CD14-positive monocyte (primary cell): ENCODE data around the gene NUP93. TPM values are rescaled to one million over a fixed set of nuclear protein-coding genes. Genes with fewer than 3 reads are reported as not detected.

Experiments used
- DNase-seq, 3 donors: peaks; one replicate each; pipeline ENCODE4 v3.0.0-alpha.2; 2011 to 2022
- H2AFZ ChIP-seq: 2 replicates; pipeline ENCODE4 v1.6.0; 2012; ENCODE audit warnings: mild to moderate bottlenecking, low read depth, low read length, inconsistent platforms; ENCODE audit not compliant: insufficient read depth, poor library complexity, severe bottlenecking
- H3K27ac ChIP-seq, 2 donors: 1 replicate in 1 of 2; 2 replicates in 1 of 2; pipeline ENCODE4 v1.5.1; 2012 to 2013; ENCODE audit warnings: low read length in 2 of 2, control low read depth in 1 of 2, inconsistent platforms in 1 of 2, low read depth in 1 of 2, mild to moderate bottlenecking in 1 of 2
- H3K27me3 ChIP-seq, 2 donors: one replicate each; pipeline versions ENCODE4 v1.6.0 to v1.6.1; 2011 to 2013; ENCODE audit warnings: low read length in 2 of 2; ENCODE audit not compliant: control insufficient read depth in 2 of 2, insufficient read depth in 2 of 2
- H3K36me3 ChIP-seq, 2 donors: replicated peaks in 1 of 2; 1 replicate in 1 of 2; 2 replicates in 1 of 2; pipeline versions ENCODE4 v1.5.1 to v1.6.1; 2012 to 2013; ENCODE audit warnings: low read length in 2 of 2, control low read depth in 1 of 2, inconsistent platforms in 1 of 2, mild to moderate bottlenecking in 1 of 2; ENCODE audit not compliant: insufficient read depth in 2 of 2, control insufficient read depth in 1 of 2
- H3K4me1 ChIP-seq, 2 donors: 1 replicate in 1 of 2; 2 replicates in 1 of 2; pipeline versions ENCODE4 v1.5.1 to v1.6.1; 2012 to 2013; ENCODE audit warnings: low read length in 2 of 2, control low read depth in 1 of 2, inconsistent platforms in 1 of 2, mild to moderate bottlenecking in 1 of 2, moderate library complexity in 1 of 2; ENCODE audit not compliant: insufficient read depth in 2 of 2, control insufficient read depth in 1 of 2
- H3K4me2 ChIP-seq: replicated peaks from 2 replicates; pipeline ENCODE3; 2012; ENCODE audit warnings: low read length, moderate library complexity, mild to moderate bottlenecking; ENCODE audit not compliant: poor library complexity, severe bottlenecking; ENCODE audit errors: extremely low read depth
- H3K4me3 ChIP-seq, 3 experiments: fragments of 200-600 bp in 1 of 3; sonication (generic) in 1 of 3; replicated peaks in 1 of 3; 1 replicate in 2 of 3; 2 replicates in 1 of 3; pipeline ENCODE4 v1.5.1; 2011 to 2013; ENCODE audit warnings: low read length in 3 of 3, mild to moderate bottlenecking in 3 of 3, control low read depth in 2 of 3, low read depth in 2 of 3, inconsistent platforms in 1 of 3, moderate library complexity in 1 of 3
- H3K79me2 ChIP-seq: 2 replicates; pipeline ENCODE4 v1.6.0; 2012; ENCODE audit warnings: mild to moderate bottlenecking, control low read depth, inconsistent platforms, low read length, moderate library complexity; ENCODE audit not compliant: insufficient read depth
- H3K9ac ChIP-seq: 2 replicates; pipeline ENCODE4 v1.6.0; 2017; ENCODE audit warnings: low read length, mild to moderate bottlenecking; ENCODE audit not compliant: insufficient read depth, poor library complexity, severe bottlenecking
- H3K9me3 ChIP-seq, 2 donors: replicated peaks in 1 of 2; 1 replicate in 1 of 2; 2 replicates in 1 of 2; pipeline versions ENCODE4 v1.5.1 to v1.6.1; 2012 to 2013; ENCODE audit warnings: low read length in 2 of 2, control low read depth in 1 of 2; ENCODE audit not compliant: control insufficient read depth in 1 of 2, insufficient read depth in 1 of 2
- H4K20me1 ChIP-seq: 2 replicates; pipeline ENCODE4 v1.6.0; 2012; ENCODE audit warnings: mild to moderate bottlenecking, low read length, control low read depth, moderate library complexity; ENCODE audit not compliant: insufficient read depth
- H3K27ac Mint-ChIP-seq, 7 donors: one replicate each; pipeline ENCODE4 v1.8.0; 2020; ENCODE audit warnings: mild to moderate bottlenecking in 7 of 7, mixed read lengths in 7 of 7, moderate library complexity in 6 of 7, inconsistent platforms in 2 of 7
- H3K27me3 Mint-ChIP-seq, 3 donors: one replicate each; pipeline ENCODE4 v1.8.0; 2021 to 2022; ENCODE audit warnings: low read depth in 3 of 3, mild to moderate bottlenecking in 3 of 3, mixed read lengths in 3 of 3, moderate library complexity in 3 of 3, inconsistent platforms in 1 of 3
- H3K36me3 Mint-ChIP-seq, 2 donors: one replicate each; pipeline ENCODE4 v1.8.0; 2020; ENCODE audit warnings: mixed read lengths in 2 of 2, inconsistent platforms in 1 of 2, mild to moderate bottlenecking in 1 of 2
- H3K4me1 Mint-ChIP-seq: one replicate; pipeline ENCODE4 v1.8.0; 2020; ENCODE audit warnings: mild to moderate bottlenecking, mixed read lengths
- H3K4me3 Mint-ChIP-seq, 2 donors: one replicate each; pipeline ENCODE4 v1.8.0; 2020; ENCODE audit warnings: mild to moderate bottlenecking in 2 of 2, mixed read lengths in 2 of 2, moderate library complexity in 1 of 2
- H3K9me3 Mint-ChIP-seq, 7 donors: one replicate each; pipeline ENCODE4 v1.8.0; 2020 to 2022; ENCODE audit warnings: mixed read lengths in 7 of 7, mild to moderate bottlenecking in 6 of 7, moderate library complexity in 6 of 7, inconsistent platforms in 2 of 7
- CTCF ChIP-seq: fragments of 200-600 bp; IDR thresholded peaks from one replicate; pipeline ENCODE4 v1.8.0; 2022; ENCODE audit warnings: antibody characterized with exemption, mild to moderate bottlenecking
- WGBS: methylation state at CpG from one replicate; pipeline ENCODE4 v1.1.5; 2013; ENCODE audit warnings: missing lambda C conversion rate; ENCODE audit not compliant: insufficient coverage; 5-methylcytosine and 5-hydroxymethylcytosine counted together
- intact Hi-C, 2 donors: fragments of 100-400 bp; cut with micrococcal nuclease; formaldehyde crosslinking; loops; one replicate each; pipeline versions ENCODE4 v1.15.0 to v1.15.1; 2023
- polyA plus RNA-seq, 3 donors: library from polyadenylated mRNA; depleted of rRNA in 1 of 3; unstranded in 2 of 3; stranded (reverse) in 1 of 3; fragments of 300-500 nt in 2 of 3; fragments of >200 nt in 1 of 3; fragmentation: Illumina TruSeq in 2 of 3; gene quantifications; 1 replicate in 2 of 3; 2 replicates in 1 of 3; pipeline ENCODE4 v1.2.3, GENCODE V29; 2012 to 2021

Gene NUP93
- polyA plus RNA-seq, 3 donors, result 46.6 to 77.7 (median 59.4) TPM

- H3K4me1 ChIP-seq, result peaks cover 12 to 22% of the 10 kb centered on the region in 2 donors
- H3K27me3 ChIP-seq, result no peaks in the 10 kb centered on the region
- no peak for TF ChIP-seq CTCF
- H3K79me2 ChIP-seq, result peaks cover 27% of the 10 kb centered on the region
- H3K36me3 Mint-ChIP-seq, result peaks cover 14 to 19% of the 10 kb centered on the region in 2 donors
- no peak overlapping the region for H3K4me3 Mint-ChIP-seq
- H3K27ac Mint-ChIP-seq, result no peak overlapping the region
- H3K9ac ChIP-seq, result no peak overlapping the region
- intact Hi-C loops, result no loop called here
- H3K27me3 Mint-ChIP-seq, result no peaks in the 10 kb centered on the region
- H3K4me2 ChIP-seq, result peak overlapping the region; percentile 7
- H4K20me1 ChIP-seq, result peaks cover 60% of the 10 kb centered on the region
- no peak overlapping the region for H3K4me3 ChIP-seq
- H3K9me3 Mint-ChIP-seq, result no peaks in the 10 kb centered on the region
- H3K4me1 Mint-ChIP-seq, result peaks cover 30% of the 10 kb centered on the region
- no peaks in the 10 kb centered on the region for H3K36me3 ChIP-seq
- no peaks in the 10 kb centered on the region for H3K9me3 ChIP-seq
- DNase-seq, result no peak
- peak overlapping the region in 1 of 2 donors; percentile 30 for H3K27ac ChIP-seq
- no peak overlapping the region for H2AFZ ChIP-seq
- no CpG with 5 or more reads among the region's 5 CpGs for WGBS
These were observed 47.1 kb downstream of the NUP93 start for GRCh38 chr16:56777001-56777400.

- Mint-ChIP-seq H3K27ac (no peak overlapping the region), H3K4me3 (no peak overlapping the region), H3K36me3 (peaks cover 14 to 17% of the 10 kb centered on the region in 2 donors), H3K4me1 (peaks cover 28% of the 10 kb centered on the region), H3K9me3 (no peaks in the 10 kb centered on the region), H3K27me3 (no peaks in the 10 kb centered on the region)
- Histone ChIP-seq H2AFZ (no peak overlapping the region), H3K79me2 (peaks cover 27% of the 10 kb centered on the region), H3K9me3 (no peaks in the 10 kb centered on the region), H3K4me3 (no peak overlapping the region), H3K36me3 (no peaks in the 10 kb centered on the region), H4K20me1 (peaks cover 57% of the 10 kb centered on the region), H3K27me3 (no peaks in the 10 kb centered on the region), H3K4me1 (peaks cover 12 to 22% of the 10 kb centered on the region in 2 donors), H3K4me2 (no peak overlapping the region), H3K27ac (peak overlapping the region in 1 of 2 donors; percentile 30), H3K9ac (no peak overlapping the region)
- WGBS, result 89% methylated on average over 3 of the region's 5 CpGs
- intact Hi-C loops, result no loop called here
- TF ChIP-seq CTCF, result no peak
- no peak for DNase-seq
These were observed 47.6 kb downstream of the NUP93 start for GRCh38 chr16:56777482-56777881.
